ENCODE measurements around the gene MYO1B. TPM values are rescaled to one million over a fixed set of nuclear protein-coding genes. Genes with fewer than 3 reads are reported as not detected.

The MYO1B gene
- total RNA-seq, 1 donor from 2014 or later: 16.4 TPM

DNA sequence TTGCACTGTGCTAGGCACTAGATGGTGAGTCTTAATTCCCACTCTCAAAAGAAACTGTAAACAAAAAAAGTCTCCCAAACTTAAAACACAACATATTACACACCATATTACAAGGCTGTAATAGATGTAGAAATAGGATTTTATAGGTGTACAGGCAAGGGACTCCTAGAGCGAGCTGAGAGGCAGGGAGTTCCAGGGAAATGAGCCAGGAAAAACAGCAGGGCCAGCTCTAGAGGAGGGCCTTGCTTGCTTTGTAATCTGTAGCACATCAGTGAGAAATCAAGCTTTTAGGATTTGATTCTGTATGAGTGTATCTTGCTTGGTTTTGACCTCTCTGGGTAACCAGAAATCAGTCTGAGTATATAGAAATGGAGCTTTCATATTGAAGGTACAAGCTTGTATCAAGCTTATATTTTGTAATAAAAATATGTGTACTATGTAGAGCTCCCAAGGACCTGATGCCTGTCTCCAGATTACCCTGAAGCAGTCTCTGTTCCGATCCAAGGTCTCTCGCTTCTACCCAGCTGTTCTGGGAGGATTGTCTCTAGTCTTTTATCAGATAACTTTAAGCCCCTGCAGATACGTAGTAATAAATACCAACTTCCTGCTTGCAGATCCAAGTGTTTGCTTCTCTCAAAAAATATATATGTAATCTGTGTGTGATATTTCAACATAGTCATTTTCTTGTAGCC lies 73.0 kb downstream of the MYO1B start:
- H3K27me3 Mint-ChIP-seq: peaks cover 5% of the 10 kb centered on the region
- H3K4me3 Mint-ChIP-seq: no peak overlapping the region
- no peaks in the 10 kb centered on the region for H3K36me3 Mint-ChIP-seq (ENCODE audit: low read depth)
- peaks cover 15% of the 10 kb centered on the region for H3K4me1 Mint-ChIP-seq
- no peak overlapping the region for H3K27ac Mint-ChIP-seq
- DNase-seq: no peak
- intact Hi-C loops (cut with micrococcal nuclease): no loop called here
- H3K9me3 Mint-ChIP-seq: no peaks in the 10 kb centered on the region

DNA sequence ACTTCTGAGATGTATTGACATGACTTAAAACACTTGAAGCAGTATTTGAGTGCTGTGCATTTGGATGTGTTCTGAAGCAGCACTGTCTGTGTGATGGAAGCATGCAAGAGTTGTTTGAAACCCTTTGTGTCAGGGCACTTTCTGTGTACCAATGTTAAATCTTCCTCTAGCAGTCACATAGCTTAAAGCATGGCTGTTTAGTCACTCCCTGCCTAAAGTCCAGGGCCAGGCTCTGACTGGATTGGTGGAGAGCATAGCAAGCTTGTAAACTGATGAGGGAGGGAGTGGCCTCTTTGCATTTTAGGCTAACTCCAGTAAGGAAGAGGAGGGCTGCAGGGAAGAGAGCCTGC lies 73.5 kb downstream of the MYO1B start:
- Mint-ChIP-seq H3K4me1 (peaks cover 15% of the 10 kb centered on the region), H3K27me3 (peaks cover 5% of the 10 kb centered on the region), H3K4me3 (no peak overlapping the region), H3K9me3 (no peaks in the 10 kb centered on the region), H3K27ac (no peak overlapping the region), H3K36me3 (ENCODE audit: low read depth) (no peaks in the 10 kb centered on the region)
- intact Hi-C loops (cut with micrococcal nuclease): no loop called here
- DNase-seq: no peak

- H3K4me3 Mint-ChIP-seq: no peak overlapping the region
- DNase-seq: no peak
- H3K9me3 Mint-ChIP-seq: no peaks in the 10 kb centered on the region
- H3K27ac Mint-ChIP-seq: no peak overlapping the region
- intact Hi-C loops (cut with micrococcal nuclease): no loop called here
- peaks cover 5% of the 10 kb centered on the region for H3K27me3 Mint-ChIP-seq
- H3K4me1 Mint-ChIP-seq: peaks cover 15% of the 10 kb centered on the region
- no peaks in the 10 kb centered on the region for H3K36me3 Mint-ChIP-seq (ENCODE audit: low read depth)
Observed at GRCh38 chr2:191319186-191319585, 74.0 kb downstream of the MYO1B start.

GRCh38 chr2:191320881-191321280 lies 75.7 kb downstream of the MYO1B start:
- peaks cover 5% of the 10 kb centered on the region for H3K9me3 Mint-ChIP-seq
- intact Hi-C loops (cut with micrococcal nuclease): no loop called here
- peaks cover 15% of the 10 kb centered on the region for H3K4me1 Mint-ChIP-seq
- no peak overlapping the region for H3K27ac Mint-ChIP-seq
- H3K27me3 Mint-ChIP-seq: peaks cover 4% of the 10 kb centered on the region
- H3K4me3 Mint-ChIP-seq: no peak overlapping the region
- H3K36me3 Mint-ChIP-seq (ENCODE audit: low read depth): no peaks in the 10 kb centered on the region
- DNase-seq: no peak

DNA sequence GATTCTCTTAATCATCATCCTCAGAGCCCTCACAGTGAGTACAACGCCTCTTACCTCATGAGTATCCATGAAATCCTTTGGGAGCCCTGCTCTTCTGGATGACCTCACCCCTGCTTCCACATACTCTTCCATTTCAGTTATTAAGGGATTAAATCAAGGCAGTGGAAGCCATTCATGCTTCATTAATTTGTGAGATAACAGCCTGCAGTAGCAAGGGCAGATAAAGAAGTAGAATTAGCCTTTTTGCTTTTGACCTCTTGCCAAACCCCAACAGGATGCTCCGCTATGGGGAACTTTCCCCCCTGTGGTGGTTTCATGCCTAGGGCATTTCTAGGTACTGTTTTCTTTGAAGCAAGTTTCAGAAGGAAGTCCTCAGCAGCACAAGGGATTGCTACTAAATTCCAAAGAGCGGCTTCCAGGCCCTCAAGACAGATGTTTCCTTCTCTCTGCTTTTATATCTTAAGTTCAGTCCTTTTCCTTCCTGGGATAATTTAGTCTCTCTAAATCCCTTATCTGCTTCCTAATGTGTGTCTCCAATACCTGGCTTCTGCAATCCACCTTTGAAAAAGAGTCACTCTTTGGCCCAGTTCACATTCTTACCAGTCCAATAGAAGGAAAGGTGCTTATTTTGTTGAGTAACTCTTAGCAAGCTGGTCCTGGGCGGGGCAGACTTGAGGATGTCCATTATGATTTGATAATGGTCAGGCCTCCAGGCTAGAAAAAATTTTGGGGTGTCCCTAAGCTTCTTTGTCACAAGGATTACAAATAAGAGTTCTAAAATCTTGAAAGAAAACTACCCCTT lies 76.9 kb downstream of the MYO1B start:
- no peak overlapping the region for H3K4me3 Mint-ChIP-seq
- intact Hi-C loops (cut with micrococcal nuclease): no loop called here

DNA sequence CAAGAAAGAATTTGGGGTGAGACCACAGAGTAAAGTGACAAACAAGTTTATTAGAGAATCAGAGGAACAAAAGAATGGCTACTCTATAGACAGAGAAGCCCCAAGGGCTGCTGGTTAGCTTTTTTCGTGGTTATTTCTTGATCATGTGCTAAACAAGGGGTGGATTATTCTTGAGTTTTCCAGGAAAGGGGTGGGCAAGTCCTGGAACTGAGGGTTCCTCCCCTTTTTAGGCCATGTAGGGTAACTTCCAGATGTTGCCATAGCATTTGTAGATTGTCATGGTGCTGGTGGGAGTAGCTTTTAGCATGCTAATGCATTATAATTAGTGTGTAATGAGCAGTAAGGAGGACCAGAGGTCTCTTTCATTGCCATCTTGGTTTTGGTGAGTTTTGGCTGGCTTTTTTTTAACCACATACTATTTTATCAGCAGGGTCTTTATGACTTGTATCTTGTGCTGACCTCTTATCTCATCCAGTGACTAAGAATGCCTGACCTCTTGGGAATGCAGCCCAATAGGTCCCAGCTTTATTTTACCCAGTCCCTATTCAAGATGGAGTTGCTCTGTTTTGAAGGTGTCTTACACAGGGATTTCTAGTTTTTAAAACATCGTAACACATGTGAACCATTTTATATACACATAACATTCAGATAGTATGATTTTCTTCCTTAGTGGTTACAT lies 77.8 kb downstream of the MYO1B start:
- intact Hi-C loops (cut with micrococcal nuclease): no loop called here
- Mint-ChIP-seq H3K9me3 (peaks cover 5% of the 10 kb centered on the region), H3K27me3 (peaks cover 3% of the 10 kb centered on the region), H3K36me3 (ENCODE audit: low read depth) (no peaks in the 10 kb centered on the region), H3K4me1 (peaks cover 15% of the 10 kb centered on the region), H3K4me3 (no peak overlapping the region), H3K27ac (no peak overlapping the region)
- DNase-seq: no peak

More for the DNA sequence above, 76.9 kb downstream of the MYO1B start:
- Mint-ChIP-seq H3K27me3 (peaks cover 3% of the 10 kb centered on the region), H3K36me3 (ENCODE audit: low read depth) (no peaks in the 10 kb centered on the region), H3K27ac (no peak overlapping the region), H3K9me3 (peaks cover 5% of the 10 kb centered on the region), H3K4me1 (peaks cover 15% of the 10 kb centered on the region)
- DNase-seq: peak; percentile 70

GRCh38 chr2:191325651-191326365 lies 80.6 kb downstream of the MYO1B start:
- Mint-ChIP-seq H3K4me3 (no peak overlapping the region), H3K4me1 (peaks cover 15% of the 10 kb centered on the region), H3K27me3 (peaks cover 3% of the 10 kb centered on the region), H3K36me3 (ENCODE audit: low read depth) (no peaks in the 10 kb centered on the region), H3K27ac (no peak overlapping the region), H3K9me3 (peaks cover 5% of the 10 kb centered on the region)
- intact Hi-C loops (cut with micrococcal nuclease): no loop called here
- DNase-seq: no peak

DNA sequence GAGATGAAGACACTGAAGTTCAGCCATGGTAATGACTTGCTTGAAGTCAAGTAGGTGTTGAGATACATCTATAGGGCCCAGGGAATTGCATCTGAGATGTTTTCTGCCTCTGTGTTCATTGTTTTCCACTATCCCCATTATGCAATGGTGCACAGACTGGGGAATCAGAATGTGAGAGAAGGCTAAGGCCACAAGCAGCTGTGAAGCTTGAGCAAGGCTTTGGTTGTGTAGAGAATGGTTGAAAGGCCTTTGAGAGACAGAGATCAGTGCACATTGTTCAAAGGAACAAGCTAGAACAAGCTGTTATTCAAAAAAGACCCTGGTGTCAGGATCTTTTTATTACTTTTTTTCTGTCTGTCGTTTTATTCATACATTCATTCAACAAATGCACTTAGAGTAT lies 82.3 kb downstream of the MYO1B start:
- intact Hi-C loops (cut with micrococcal nuclease): no loop called here
- DNase-seq: no peak
- peaks cover 5% of the 10 kb centered on the region for H3K36me3 Mint-ChIP-seq (ENCODE audit: low read depth)
- no peak overlapping the region for H3K4me3 Mint-ChIP-seq
- peaks cover 5% of the 10 kb centered on the region for H3K4me1 Mint-ChIP-seq
- no peaks in the 10 kb centered on the region for H3K27me3 Mint-ChIP-seq
- no peak overlapping the region for H3K27ac Mint-ChIP-seq
- H3K9me3 Mint-ChIP-seq: peaks cover 11% of the 10 kb centered on the region

DNA sequence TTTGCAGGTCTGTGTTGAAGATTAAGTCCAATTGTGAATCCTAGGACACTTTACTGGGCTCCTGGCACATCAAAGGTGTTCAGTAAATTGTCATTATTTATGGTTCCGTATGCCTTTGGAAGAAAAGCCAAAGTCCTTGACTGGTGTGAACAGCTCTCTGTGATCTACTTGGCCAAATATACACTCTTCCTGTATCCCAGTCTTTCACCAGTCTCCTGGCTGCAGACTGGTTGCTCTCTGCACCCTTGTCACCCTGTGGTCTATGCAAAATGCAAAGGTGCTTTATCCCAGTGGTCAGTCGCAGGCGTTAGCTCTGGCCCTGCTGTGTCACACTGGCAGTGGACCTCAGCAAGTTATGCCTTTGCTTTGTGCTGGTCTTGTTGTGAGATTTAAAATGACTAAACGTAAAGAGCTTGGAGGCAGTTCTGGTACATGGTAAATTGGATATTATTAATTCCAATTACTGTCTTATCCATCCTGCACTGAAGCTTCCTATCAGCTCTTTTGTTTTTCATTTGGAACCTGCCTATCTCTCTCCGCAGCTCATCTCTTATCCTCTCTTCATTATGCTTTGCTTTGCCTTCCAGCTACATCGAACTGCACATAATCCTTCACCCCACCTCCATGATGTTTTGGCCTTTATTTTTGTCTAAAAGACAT lies 83.1 kb downstream of the MYO1B start:
- Mint-ChIP-seq H3K27ac (no peak overlapping the region), H3K4me3 (no peak overlapping the region), H3K36me3 (ENCODE audit: low read depth) (peaks cover 7% of the 10 kb centered on the region), H3K9me3 (peaks cover 11% of the 10 kb centered on the region), H3K27me3 (no peaks in the 10 kb centered on the region), H3K4me1 (no peaks in the 10 kb centered on the region)
- DNase-seq: no peak
- intact Hi-C loops (cut with micrococcal nuclease): no loop called here

DNA sequence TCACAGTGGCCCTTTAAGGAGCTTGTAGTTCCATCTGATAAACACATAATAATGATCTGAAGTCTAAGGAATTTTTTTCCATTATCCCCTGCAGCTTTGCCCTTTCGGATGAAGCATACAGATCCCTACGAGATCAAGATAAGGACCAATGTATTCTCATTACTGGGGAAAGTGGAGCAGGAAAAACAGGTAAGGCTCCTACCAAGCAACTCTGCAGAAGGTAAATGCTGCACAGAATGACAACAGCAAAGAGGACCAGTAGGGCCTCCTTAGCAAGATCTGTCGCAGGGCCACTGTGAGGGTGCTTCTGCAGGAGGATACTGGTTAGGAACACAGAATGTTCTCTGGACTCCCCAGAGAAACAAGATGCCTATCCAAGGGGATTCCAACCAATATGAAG lies 84.6 kb downstream of the MYO1B start:
- peaks cover 17% of the 10 kb centered on the region for H3K9me3 Mint-ChIP-seq
- H3K36me3 Mint-ChIP-seq (ENCODE audit: low read depth): peaks cover 8% of the 10 kb centered on the region
- H3K27me3 Mint-ChIP-seq: no peaks in the 10 kb centered on the region
- H3K27ac Mint-ChIP-seq: no peak overlapping the region
- peak; percentile 28 for DNase-seq
- no peaks in the 10 kb centered on the region for H3K4me1 Mint-ChIP-seq
- no peak overlapping the region for H3K4me3 Mint-ChIP-seq
- intact Hi-C loops (cut with micrococcal nuclease): no loop called here

- intact Hi-C loops (cut with micrococcal nuclease): no loop called here
- no peak overlapping the region for H3K4me3 Mint-ChIP-seq
- no peaks in the 10 kb centered on the region for H3K27me3 Mint-ChIP-seq
- H3K27ac Mint-ChIP-seq: no peak overlapping the region
- no peak for DNase-seq
- H3K4me1 Mint-ChIP-seq: no peaks in the 10 kb centered on the region
- H3K36me3 Mint-ChIP-seq (ENCODE audit: low read depth): peaks cover 8% of the 10 kb centered on the region
- H3K9me3 Mint-ChIP-seq: peaks cover 11% of the 10 kb centered on the region
Observed at GRCh38 chr2:191333911-191334357, 88.7 kb downstream of the MYO1B start.

DNA sequence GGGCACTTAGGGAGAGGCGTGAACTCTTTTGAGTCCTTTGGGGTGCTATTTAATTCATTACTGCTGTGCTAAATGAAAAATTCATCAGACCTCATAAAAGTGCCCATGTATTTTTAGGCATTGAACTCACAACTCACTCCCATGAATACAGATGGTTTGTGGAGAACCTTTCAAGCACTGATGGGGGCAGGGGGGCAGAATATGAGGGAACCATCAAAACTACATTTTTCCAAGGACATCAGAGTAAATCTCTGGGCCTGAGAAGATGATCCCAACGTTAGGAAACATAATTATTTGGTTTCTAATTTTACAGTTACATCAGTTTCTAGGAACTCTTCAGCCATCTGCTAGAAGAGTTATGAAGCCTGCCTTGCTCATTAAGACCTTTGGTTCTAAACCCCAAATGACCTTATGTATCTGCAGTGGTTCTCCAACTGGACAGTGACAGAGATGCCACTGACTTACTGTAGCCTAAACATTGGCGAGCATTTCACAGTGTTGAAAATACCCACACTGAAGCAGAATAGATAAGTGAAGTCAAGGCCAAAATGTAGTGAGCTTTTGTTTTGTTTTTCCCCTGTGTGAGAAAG lies 90.8 kb downstream of the MYO1B start:
- intact Hi-C loops (cut with micrococcal nuclease): no loop called here
- Mint-ChIP-seq H3K27me3 (no peaks in the 10 kb centered on the region), H3K9me3 (peaks cover 11% of the 10 kb centered on the region), H3K4me3 (no peak overlapping the region), H3K27ac (no peak overlapping the region), H3K36me3 (ENCODE audit: low read depth) (peaks cover 6% of the 10 kb centered on the region), H3K4me1 (no peaks in the 10 kb centered on the region)
- no peak for DNase-seq

GRCh38 chr2:191341436-191341835 lies 96.2 kb downstream of the MYO1B start:
- no peak for DNase-seq
- H3K36me3 Mint-ChIP-seq (ENCODE audit: low read depth): peaks cover 3% of the 10 kb centered on the region
- H3K27me3 Mint-ChIP-seq: no peaks in the 10 kb centered on the region
- intact Hi-C loops (cut with micrococcal nuclease): no loop called here
- H3K4me1 Mint-ChIP-seq: no peaks in the 10 kb centered on the region
- H3K9me3 Mint-ChIP-seq: no peaks in the 10 kb centered on the region
- H3K27ac Mint-ChIP-seq: no peak overlapping the region
- H3K4me3 Mint-ChIP-seq: no peak overlapping the region

All from activated CD4-positive, alpha-beta T cell treated with anti-CD3 and anti-CD28 coated beads, Interleukin-2, amount 10 ng/mL, durations not matched to agents 24 days and 14 days (primary cell).